Peyer's patch (tissue), 4 donors: ENCODE data around the gene FMOD. TPM values are rescaled to one million over a fixed set of nuclear protein-coding genes. Genes with fewer than 3 reads are reported as not detected.

Experiments
- DNase-seq, 3 donors: peaks; one replicate each; pipeline ENCODE4 v3.0.0-alpha.2; 2017 to 2019
- H3K27ac ChIP-seq, 4 donors: fragments of 200-600 bp; sonication (generic); one replicate each; pipeline ENCODE4 v1.5.1; 2016 to 2019
- H3K27me3 ChIP-seq, 2 donors: fragments of 200-600 bp; sonication (generic); one replicate each; pipeline ENCODE4 v1.5.1; 2019
- H3K36me3 ChIP-seq, 3 donors: fragments of 200-600 bp; sonication (generic); one replicate each; pipeline ENCODE4 v1.5.1; 2016 to 2019
- H3K4me1 ChIP-seq, 4 donors: fragments of 200-600 bp; sonication (generic); one replicate each; pipeline ENCODE4 v1.5.1; 2016 to 2019
- H3K4me3 ChIP-seq, 4 donors: fragments of 200-600 bp; sonication (generic); 1 replicate in 3 of 4; 2 replicates in 1 of 4; pipeline ENCODE4 v1.5.1; 2016 to 2019; ENCODE audit warnings: mild to moderate bottlenecking in 1 of 4
- H3K9me3 ChIP-seq, 4 donors: fragments of 200-600 bp; sonication (generic); one replicate each; pipeline ENCODE4 v1.5.1; 2016 to 2019; ENCODE audit warnings: mild to moderate bottlenecking in 1 of 4
- POLR2A ChIP-seq, 2 donors: fragments of 450-650 bp; IDR thresholded peaks; one replicate each; pipeline ENCODE4 v1.5.1; 2017; ENCODE audit warnings: antibody characterized with exemption in 2 of 2, mild to moderate bottlenecking in 2 of 2, moderate library complexity in 2 of 2
- total RNA-seq, 4 donors: library from RNA; depleted of rRNA; stranded (reverse); fragments of >200 nt; gene quantifications; one replicate each; pipeline ENCODE4 v1.1.0, GENCODE V29; 2016
- TF ChIP-seq, protein P1 (sequence below), 6 experiments: fragments of 450-650 bp in 4 of 6; fragments of 200-600 bp in 2 of 6; sonication (generic) in 1 of 6; IDR thresholded peaks; one replicate each; pipeline ENCODE4 v1.5.1; 2017 to 2019; ENCODE audit warnings: antibody characterized with exemption in 6 of 6, mild to moderate bottlenecking in 3 of 6, moderate library complexity in 1 of 6

The FMOD gene
- total RNA-seq, 4 donors from 2014 or later, result 10.5 to 33.8 (median 12.2) TPM

DNA sequence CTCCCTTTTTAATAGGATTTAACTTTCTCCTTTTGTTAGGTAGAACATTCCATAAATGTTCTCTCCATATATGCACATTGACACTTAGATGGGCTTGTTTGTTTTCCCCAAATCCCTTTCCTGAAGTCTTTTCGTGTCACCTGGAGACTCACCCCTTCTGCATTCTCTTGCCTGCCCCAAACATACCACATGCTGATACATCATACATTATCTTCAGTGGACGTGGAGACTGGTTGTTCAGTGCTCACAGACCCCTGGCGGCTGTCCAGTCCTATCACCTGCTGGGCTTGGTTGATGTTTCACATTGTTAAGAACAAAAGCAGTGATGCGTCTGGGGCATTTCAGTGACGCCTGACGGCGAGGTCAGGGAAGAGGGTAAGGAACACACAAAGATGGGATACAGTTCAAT, 22.2 kb downstream of the FMOD start:
- no peak overlapping the region for H3K4me3 ChIP-seq
- no peaks in the 10 kb centered on the region for H3K27me3 ChIP-seq
- DNase-seq, result peak in 2 of 3 donors; percentile 66 to 76
- peak overlapping the region in 3 of 4 donors; percentile 55 to 96 (median 95) for H3K27ac ChIP-seq
- H3K4me1 ChIP-seq, result peaks cover 9 to 40% (median 16%) of the 10 kb centered on the region in 4 donors
- TF ChIP-seq, protein P1, sequence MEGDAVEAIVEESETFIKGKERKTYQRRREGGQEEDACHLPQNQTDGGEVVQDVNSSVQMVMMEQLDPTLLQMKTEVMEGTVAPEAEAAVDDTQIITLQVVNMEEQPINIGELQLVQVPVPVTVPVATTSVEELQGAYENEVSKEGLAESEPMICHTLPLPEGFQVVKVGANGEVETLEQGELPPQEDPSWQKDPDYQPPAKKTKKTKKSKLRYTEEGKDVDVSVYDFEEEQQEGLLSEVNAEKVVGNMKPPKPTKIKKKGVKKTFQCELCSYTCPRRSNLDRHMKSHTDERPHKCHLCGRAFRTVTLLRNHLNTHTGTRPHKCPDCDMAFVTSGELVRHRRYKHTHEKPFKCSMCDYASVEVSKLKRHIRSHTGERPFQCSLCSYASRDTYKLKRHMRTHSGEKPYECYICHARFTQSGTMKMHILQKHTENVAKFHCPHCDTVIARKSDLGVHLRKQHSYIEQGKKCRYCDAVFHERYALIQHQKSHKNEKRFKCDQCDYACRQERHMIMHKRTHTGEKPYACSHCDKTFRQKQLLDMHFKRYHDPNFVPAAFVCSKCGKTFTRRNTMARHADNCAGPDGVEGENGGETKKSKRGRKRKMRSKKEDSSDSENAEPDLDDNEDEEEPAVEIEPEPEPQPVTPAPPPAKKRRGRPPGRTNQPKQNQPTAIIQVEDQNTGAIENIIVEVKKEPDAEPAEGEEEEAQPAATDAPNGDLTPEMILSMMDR (IDR thresholded peaks at IDR 0.05), result peak in 3 of 6 experiments; percentile 36 to 52 (median 42)
- TF ChIP-seq POLR2A (IDR thresholded peaks at IDR 0.05), result no peak
- H3K9me3 ChIP-seq, result no peaks in the 10 kb centered on the region
- H3K36me3 ChIP-seq, result no peaks in the 10 kb centered on the region

DNA sequence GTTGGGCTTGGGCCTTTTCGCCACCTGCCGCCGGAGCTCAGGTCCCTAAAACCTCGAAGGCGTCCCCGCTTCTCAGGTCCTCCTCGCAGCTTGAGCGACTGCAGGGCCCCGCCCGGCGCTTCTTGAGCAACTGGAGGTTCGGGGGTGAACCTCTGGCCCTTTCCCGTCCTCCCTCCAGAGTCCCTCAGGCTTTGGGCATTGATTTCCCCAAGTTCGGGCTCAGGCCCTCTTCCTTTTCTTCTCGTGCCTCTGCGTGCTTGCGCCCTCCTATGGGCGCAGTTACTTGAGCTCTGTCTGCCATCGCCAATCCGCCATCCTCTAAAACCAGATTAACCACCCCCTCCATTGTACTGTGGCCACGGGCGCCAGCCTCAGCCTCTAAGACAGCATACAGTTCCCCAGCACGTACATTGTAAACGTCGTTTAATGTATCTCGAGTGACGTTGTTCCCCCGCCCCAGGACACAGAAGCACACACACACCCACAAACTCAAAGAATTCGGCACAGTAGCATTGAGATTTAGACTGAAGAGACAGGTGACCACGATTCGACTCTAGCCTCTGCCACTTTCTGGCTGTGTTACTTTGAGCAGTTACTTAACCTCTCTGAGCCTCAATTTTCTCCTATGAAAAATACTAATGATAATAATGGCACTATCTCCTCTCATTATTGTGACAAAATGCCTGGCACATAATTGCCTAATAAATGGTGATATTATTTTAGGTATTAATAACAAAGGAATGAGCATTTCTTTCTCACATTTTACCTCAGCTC, 23.1 kb downstream of the FMOD start:
- H3K27me3 ChIP-seq, result no peaks in the 10 kb centered on the region
- peaks cover 9 to 49% (median 22%) of the 10 kb centered on the region in 4 donors for H3K4me1 ChIP-seq
- H3K4me3 ChIP-seq, result peak overlapping the region; percentile 40 to 58 (median 52)
- H3K36me3 ChIP-seq, result no peaks in the 10 kb centered on the region
- peak; percentile 49 to 91 (median 79) for DNase-seq
- H3K27ac ChIP-seq, result peak overlapping the region; percentile 95 to 96 (median 96)
- no peaks in the 10 kb centered on the region for H3K9me3 ChIP-seq
- TF ChIP-seq POLR2A (IDR thresholded peaks at IDR 0.05), result peak in 1 of 2 donors; percentile 39
- TF ChIP-seq, protein P1 (IDR thresholded peaks at IDR 0.05), result peak; percentile 2 to 60 (median 38)

DNA sequence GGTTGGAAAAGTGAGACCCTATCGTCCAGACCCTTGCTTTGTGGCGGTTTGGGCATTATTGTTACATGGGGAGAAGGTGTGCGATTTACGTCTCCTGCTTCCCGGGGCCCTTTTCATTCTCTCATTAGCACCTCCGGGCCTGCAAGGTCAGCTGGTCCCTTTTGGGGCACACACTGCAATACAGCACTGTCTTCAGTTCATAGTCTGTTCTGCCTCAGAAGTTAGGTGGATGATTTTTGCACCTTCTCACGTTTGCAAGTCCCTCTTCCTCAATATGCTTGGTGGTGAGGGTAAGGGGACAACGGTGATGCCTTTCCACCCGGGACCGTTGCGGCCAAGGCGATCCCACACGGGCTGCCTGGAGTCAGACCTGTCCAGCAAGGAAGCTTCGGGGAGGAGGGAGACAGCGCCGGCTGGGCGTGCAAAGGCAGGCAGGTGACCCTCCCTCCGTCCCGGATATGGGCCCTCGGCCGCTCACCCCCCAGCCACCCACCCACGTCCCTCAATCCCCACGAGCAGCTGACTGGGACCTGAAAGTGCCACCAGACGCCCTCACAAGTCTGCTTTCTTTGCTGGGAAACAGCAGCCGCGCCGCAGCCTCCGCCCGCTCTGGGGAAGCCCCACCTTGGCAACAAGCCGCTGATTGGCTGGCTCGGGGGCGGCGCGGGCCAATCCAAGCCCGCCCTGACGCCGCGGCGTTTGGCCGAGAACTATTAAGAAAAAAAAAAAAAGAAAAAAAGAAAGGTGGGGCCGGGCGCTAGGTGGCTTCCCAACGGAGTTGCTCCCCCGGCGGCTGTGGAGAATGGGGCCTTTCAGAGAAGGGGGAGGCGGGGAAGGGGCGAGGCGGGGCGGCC, 23.9 kb downstream of the FMOD start:
- TF ChIP-seq POLR2A (IDR thresholded peaks at IDR 0.05), result peak; percentile 68 to 86
- TF ChIP-seq, protein P1 (IDR thresholded peaks at IDR 0.05), result no peak
- Histone ChIP-seq H3K27ac (peak overlapping the region; percentile 95 to 96 (median 96)), H3K9me3 (no peaks in the 10 kb centered on the region), H3K4me1 (peaks cover 9 to 57% (median 28%) of the 10 kb centered on the region in 4 donors), H3K27me3 (no peaks in the 10 kb centered on the region), H3K36me3 (no peaks in the 10 kb centered on the region), H3K4me3 (peak overlapping the region; percentile 40 to 58 (median 52))
- peak; percentile 95 to 98 (median 96) for DNase-seq

DNA sequence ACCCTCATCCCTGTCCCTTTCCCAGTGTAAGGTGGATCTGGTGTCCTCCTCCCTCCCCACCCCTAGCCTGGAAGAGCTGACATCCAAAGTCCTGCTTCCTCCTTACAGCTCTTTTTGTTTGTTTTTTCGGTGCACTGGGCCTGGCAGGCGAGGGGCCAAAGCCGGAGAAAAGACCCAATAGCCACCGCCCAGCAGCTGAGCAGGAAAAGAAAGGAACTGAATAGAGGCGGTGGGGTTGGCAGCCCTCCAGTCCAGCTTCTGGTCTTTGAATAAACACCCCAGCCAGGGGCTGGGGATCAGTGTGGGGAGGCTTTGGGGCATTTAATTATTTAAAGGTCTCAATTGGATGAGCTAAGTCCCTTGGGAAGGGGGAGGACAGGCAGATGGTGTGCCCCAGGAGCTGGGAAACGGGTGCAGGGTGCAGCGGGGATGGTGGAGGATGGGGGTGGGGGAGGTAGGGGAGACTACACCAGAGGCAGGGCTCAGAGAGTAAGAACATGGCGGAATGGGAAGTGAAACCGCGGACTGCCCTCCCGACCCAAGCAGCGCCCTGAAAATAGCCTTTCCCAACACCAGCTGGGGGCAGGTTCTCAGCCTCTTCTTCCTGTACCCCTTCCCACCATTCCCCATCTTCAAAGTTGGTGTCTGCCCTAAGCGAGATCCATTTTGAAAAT, 25.4 kb downstream of the FMOD start:
- DNase-seq, result peak; percentile 71 to 83 (median 77)
- Histone ChIP-seq H3K27ac (peak overlapping the region; percentile 95 to 96 (median 96)), H3K4me1 (peaks cover 15 to 72% (median 40%) of the 10 kb centered on the region in 4 donors), H3K9me3 (no peaks in the 10 kb centered on the region), H3K36me3 (no peaks in the 10 kb centered on the region), H3K4me3 (peak overlapping the region in 2 of 4 donors; percentile 4 to 30), H3K27me3 (no peaks in the 10 kb centered on the region)
- TF ChIP-seq POLR2A (IDR thresholded peaks at IDR 0.05), result no peak
- TF ChIP-seq, protein P1 (IDR thresholded peaks at IDR 0.05), result no peak

DNA sequence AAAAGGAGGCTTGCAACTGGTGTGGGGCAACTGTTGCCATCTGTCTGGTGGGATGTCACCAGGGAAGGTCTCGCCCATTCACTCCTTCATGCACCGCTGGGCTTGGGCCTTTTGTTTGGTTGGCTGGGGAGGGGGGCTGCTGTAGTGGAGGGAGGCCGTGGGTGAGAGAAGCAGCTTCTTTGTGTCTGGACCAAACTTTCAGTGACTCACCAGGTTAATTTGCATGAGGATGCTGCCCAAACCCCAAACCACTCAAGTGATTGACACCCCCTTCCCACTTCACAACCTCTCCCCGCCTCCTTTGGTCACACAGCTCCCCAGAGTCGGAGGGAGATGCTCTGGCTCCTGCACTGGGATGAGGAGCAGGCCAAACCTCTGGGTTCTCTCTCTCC, 25.9 kb downstream of the FMOD start:
- Histone ChIP-seq H3K4me3 (peak overlapping the region in 2 of 4 donors; percentile 4 to 30), H3K27ac (peak overlapping the region; percentile 95 to 96 (median 96))
- peak in 2 of 3 donors; percentile 90 for DNase-seq

More for the DNA sequence above, 25.9 kb downstream of the FMOD start:
- no peaks in the 10 kb centered on the region for H3K27me3 ChIP-seq
- peaks cover 15 to 72% (median 43%) of the 10 kb centered on the region in 4 donors for H3K4me1 ChIP-seq
- TF ChIP-seq, protein P1 (IDR thresholded peaks at IDR 0.05), result no peak
- no peak for TF ChIP-seq POLR2A (IDR thresholded peaks at IDR 0.05)
- H3K36me3 ChIP-seq, result no peaks in the 10 kb centered on the region
- H3K9me3 ChIP-seq, result no peaks in the 10 kb centered on the region
